Spleen (tissue), 11 donors: ENCODE data around the gene STRA8. TPM values are rescaled to one million over a fixed set of nuclear protein-coding genes. Genes with fewer than 3 reads are reported as not detected.

Source experiments
- DNase-seq: peaks from one replicate; pipeline ENCODE4 v3.0.0-alpha.2; 2020
- H3K27ac ChIP-seq, 8 donors: fragments of 200-600 bp; sonication (generic) in 7 of 8; 1 replicate in 4 of 8; 2 replicates in 4 of 8; pipeline versions ENCODE4 v1.5.0 to v1.8.0; 2016 to 2021; ENCODE audit warnings: inconsistent platforms in 4 of 8, mild to moderate bottlenecking in 4 of 8, moderate library complexity in 1 of 8
- H3K27me3 ChIP-seq, 7 donors: fragments of 200-600 bp; sonication (generic) in 6 of 7; replicated peaks in 1 of 7; 1 replicate in 4 of 7; 2 replicates in 3 of 7; pipeline versions ENCODE4 v1.5.0 to v1.8.0; 2016 to 2021; ENCODE audit warnings: inconsistent platforms in 3 of 7, mild to moderate bottlenecking in 1 of 7
- H3K36me3 ChIP-seq, 6 donors: fragments of 200-600 bp; sonication (generic) in 5 of 6; 1 replicate in 4 of 6; 2 replicates in 2 of 6; pipeline versions ENCODE4 v1.5.0 to v1.8.0; 2016 to 2021; ENCODE audit warnings: inconsistent platforms in 2 of 6
- H3K4me1 ChIP-seq, 6 donors: fragments of 200-600 bp; sonication (generic) in 5 of 6; 1 replicate in 3 of 6; 2 replicates in 3 of 6; pipeline versions ENCODE4 v1.5.0 to v1.8.0; 2016 to 2021; ENCODE audit warnings: inconsistent platforms in 3 of 6
- H3K4me3 ChIP-seq, 8 donors: fragments of 200-600 bp; sonication (generic) in 7 of 8; 1 replicate in 4 of 8; 2 replicates in 4 of 8; pipeline versions ENCODE4 v1.5.0 to v1.8.0; 2016 to 2021; ENCODE audit warnings: inconsistent platforms in 4 of 8, mild to moderate bottlenecking in 4 of 8, moderate library complexity in 2 of 8
- H3K9me3 ChIP-seq, 8 donors: fragments of 200-600 bp; sonication (generic) in 7 of 8; 1 replicate in 4 of 8; 2 replicates in 4 of 8; pipeline versions ENCODE4 v1.5.0 to v1.8.0; 2016 to 2021; ENCODE audit warnings: inconsistent platforms in 4 of 8
- CTCF ChIP-seq, 11 experiments: fragments of 200-600 bp in 7 of 11; fragments of 450-650 bp in 4 of 11; sonication (generic) in 4 of 11; IDR thresholded peaks in 8 of 11; conservative IDR thresholded peaks in 3 of 11; 1 replicate in 7 of 11; 2 replicates in 4 of 11; pipeline versions ENCODE4 v1.4.0 to v1.8.0; 2016 to 2021; ENCODE audit warnings: antibody characterized with exemption in 11 of 11, inconsistent platforms in 4 of 11, mild to moderate bottlenecking in 1 of 11
- POLR2A ChIP-seq, 3 donors: fragments of 450-650 bp; IDR thresholded peaks; one replicate each; pipeline ENCODE4 v1.5.1; 2017; ENCODE audit warnings: antibody characterized with exemption in 3 of 3, mild to moderate bottlenecking in 1 of 3
- POLR2AphosphoS5 ChIP-seq, 3 donors: sonication (generic); formaldehyde crosslinking; IDR thresholded peaks; one replicate each; pipeline ENCODE4 v1.5.1; 2017; ENCODE audit warnings: antibody characterized with exemption in 3 of 3
- WGBS, 5 donors: extraction: QIAGEN DNeasy Blood & Tissue Kit in 3 of 5; methylation state at CpG; one replicate each; pipeline versions ENCODE4 v1.1.5 to v1.1.7; 2013 to 2018; 5-methylcytosine and 5-hydroxymethylcytosine counted together
- intact Hi-C: fragments of 100-400 bp; cut with DNase I; formaldehyde crosslinking; loops from one replicate; pipeline ENCODE4 v1.15.0; 2023; ENCODE audit warnings: low total_unique reads
- polyA plus RNA-seq, 3 donors: library from polyadenylated mRNA; stranded (reverse); fragments of 200-250 nt; gene quantifications; one replicate each; pipeline ENCODE4 v1.2.1, GENCODE V29; 2013
- total RNA-seq, 7 donors: library from RNA; depleted of rRNA in 3 of 7; stranded (reverse); fragments of >200 nt in 3 of 7; fragmentation: NEBNext Ultra II Directional in 4 of 7; extraction: Animal tissue kit (Norgen Biotek cat#: 25700) in 4 of 7; gene quantifications; one replicate each; pipeline versions ENCODE4 v1.1.0 to v1.2.1, GENCODE V29; 2016 to 2021
- donor health status: healthy with polysubstance abuse.
- donor health status: DM: no; HTN: no; CAD: no; lungs with moderate emphysema.
- donor health status: DM: no; HTN: no; CAD: no.
- donor health status: Bipolar disorder and iron deficiency.
- donor health status: healthy.
- donor health status: DM: no; HTN: no; CAD: no.
- donor health status: DM: yes; HTN: yes; CAD: no.

Gene STRA8
- total and polyA plus RNA-seq, 10 donors, result not detected

GRCh38 chr7:135258585-135258984 is 24.9 kb downstream of the STRA8 start:
- Histone ChIP-seq H3K27me3 (no peaks in the 10 kb centered on the region), H3K4me1 (peaks cover 3 to 38% (median 14%) of the 10 kb centered on the region in 6 donors), H3K36me3 (no peaks in the 10 kb centered on the region), H3K27ac (no peak overlapping the region), H3K9me3 (peaks cover 0 to 5% (median 1%) of the 10 kb centered on the region in 8 donors), H3K4me3 (no peak overlapping the region)
- no peak for TF ChIP-seq POLR2A (IDR thresholded peaks at IDR 0.05)
- TF ChIP-seq POLR2AphosphoS5 (IDR thresholded peaks at IDR 0.05), result no peak
- TF ChIP-seq CTCF (IDR thresholded peaks at IDR 0.05 in 8 of 11, conservative IDR thresholded peaks at IDR 0.05 in 3 of 11), result no peak
- 68 to 80% (median 75%) methylated on average over 3 of the region's 3 CpGs for WGBS, 5 donors
- DNase-seq, result no peak
- intact Hi-C loops, result no loop called here

- DNase-seq, result no peak
- no peaks in the 10 kb centered on the region for H3K36me3 ChIP-seq
- peaks cover 0 to 27% (median 3%) of the 10 kb centered on the region in 6 donors for H3K4me1 ChIP-seq
- H3K27ac ChIP-seq, result no peak overlapping the region
- H3K9me3 ChIP-seq, result peaks cover 0 to 16% (median 8%) of the 10 kb centered on the region in 8 donors
- 88 to 96% (median 92%) methylated on average over 5 to 6 of the region's 6 CpGs for WGBS, 5 donors
- H3K27me3 ChIP-seq, result no peaks in the 10 kb centered on the region
- no peak overlapping the region for H3K4me3 ChIP-seq
- TF ChIP-seq CTCF (IDR thresholded peaks at IDR 0.05 in 8 of 11, conservative IDR thresholded peaks at IDR 0.05 in 3 of 11) (no peak), POLR2AphosphoS5 (IDR thresholded peaks at IDR 0.05) (no peak), POLR2A (IDR thresholded peaks at IDR 0.05) (no peak)
- intact Hi-C loops, result no loop called here
These were observed 26.1 kb downstream of the STRA8 start for GRCh38 chr7:135259702-135260101.

GRCh38 chr7:135260470-135260869 is 26.8 kb downstream of the STRA8 start:
- intact Hi-C loops, result no loop called here

More at GRCh38 chr7:135260470-135260869, 26.8 kb downstream of the STRA8 start:
- TF ChIP-seq CTCF (IDR thresholded peaks at IDR 0.05 in 8 of 11, conservative IDR thresholded peaks at IDR 0.05 in 3 of 11) (no peak), POLR2AphosphoS5 (IDR thresholded peaks at IDR 0.05) (no peak)
- Histone ChIP-seq H3K4me3 (no peak overlapping the region), H3K9me3 (peaks cover 0 to 24% (median 11%) of the 10 kb centered on the region in 8 donors), H3K4me1 (peaks cover 0 to 20% (median 2%) of the 10 kb centered on the region in 6 donors), H3K36me3 (no peaks in the 10 kb centered on the region), H3K27ac (no peak overlapping the region), H3K27me3 (no peaks in the 10 kb centered on the region)
- WGBS, 5 donors, result 80 to 98% (median 91%) methylated on average over 2 of the region's 2 CpGs
- DNase-seq, result no peak
